ENCODE results near the gene CDK14. TPM values are rescaled to one million over a fixed set of nuclear protein-coding genes. Genes with fewer than 3 reads are reported as not detected.
A peak's percentile ranks its signal among the peaks of the same experiment; 100 is the strongest.
"Not testable (repeated sequence)": the region's sequence is repeated elsewhere in the genome, so short reads cannot be mapped to it uniquely, and the experiment has no call there.

The CDK14 gene
- polyA plus RNA-seq, 1 donor = 38.6 TPM

DNA sequence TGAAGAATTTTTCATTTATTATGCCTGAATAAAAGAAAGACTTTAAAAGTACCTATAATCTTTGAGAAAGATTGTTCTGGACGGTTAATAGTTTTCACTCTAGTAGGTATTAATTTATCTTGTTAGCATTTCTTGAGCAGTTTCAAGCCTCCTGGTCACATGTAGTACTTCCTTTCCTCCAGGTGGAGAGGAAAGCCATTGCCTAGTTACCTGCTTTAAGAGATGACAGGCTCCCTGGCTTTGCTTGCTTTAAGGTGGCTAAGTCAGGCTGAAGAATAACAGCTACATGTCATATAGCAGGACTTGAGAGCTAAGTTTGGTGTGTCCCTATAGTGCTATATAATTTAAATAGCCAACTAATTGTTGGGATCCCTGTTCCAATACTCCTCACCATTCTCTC is 160.2 kb downstream of the CDK14 start:
- DNase-seq = no peak

DNA sequence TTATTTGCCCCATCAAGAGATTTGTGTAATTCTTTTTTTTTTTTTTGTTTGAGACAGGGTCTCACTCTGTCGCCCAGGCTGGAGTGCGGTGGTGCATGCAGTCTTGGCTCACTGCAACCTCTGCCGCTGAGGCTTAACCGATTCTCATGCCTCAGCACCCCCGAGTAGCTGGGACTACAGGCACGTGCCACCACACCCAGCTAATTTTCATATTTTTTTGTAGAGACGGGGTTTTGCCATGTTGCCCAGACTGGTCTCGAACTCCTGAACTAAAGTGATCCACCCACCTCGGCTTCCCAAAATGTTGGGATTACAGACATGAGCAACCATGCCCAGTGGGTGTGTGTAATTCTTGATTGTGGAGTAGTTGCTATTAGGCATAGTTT is 161.4 kb downstream of the CDK14 start:
- not testable (repeated sequence) for DNase-seq

DNA sequence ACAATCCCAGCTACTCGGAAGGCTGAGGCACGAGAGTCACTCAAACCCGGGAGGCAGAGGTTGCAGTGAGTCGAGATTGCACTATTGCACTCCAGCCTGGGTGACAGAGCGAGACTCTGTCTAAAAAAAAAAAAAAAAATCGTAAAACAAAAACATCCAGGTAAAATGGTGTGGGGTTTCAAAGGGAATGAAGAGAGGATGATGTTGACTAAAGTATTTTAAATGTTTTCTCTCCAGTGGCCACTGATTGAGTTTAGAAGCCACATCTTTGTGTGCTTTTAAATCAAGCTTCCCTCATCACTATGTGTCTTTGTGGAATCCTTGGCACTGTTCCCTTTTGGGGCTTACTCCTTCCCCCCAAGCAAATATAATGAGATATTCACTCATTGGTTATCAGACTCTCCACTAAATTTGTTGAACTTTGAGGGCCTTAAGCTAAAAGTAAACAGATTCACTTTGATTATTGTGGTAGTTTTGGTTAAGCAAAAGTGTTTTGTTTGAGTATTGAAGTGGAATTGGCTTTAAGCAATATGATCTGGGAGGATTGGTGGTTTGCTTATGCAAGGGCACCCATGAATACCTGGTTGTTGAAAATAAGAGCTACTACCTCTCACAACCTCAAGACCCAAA is 162.9 kb downstream of the CDK14 start:
- DNase-seq = no peak

DNA sequence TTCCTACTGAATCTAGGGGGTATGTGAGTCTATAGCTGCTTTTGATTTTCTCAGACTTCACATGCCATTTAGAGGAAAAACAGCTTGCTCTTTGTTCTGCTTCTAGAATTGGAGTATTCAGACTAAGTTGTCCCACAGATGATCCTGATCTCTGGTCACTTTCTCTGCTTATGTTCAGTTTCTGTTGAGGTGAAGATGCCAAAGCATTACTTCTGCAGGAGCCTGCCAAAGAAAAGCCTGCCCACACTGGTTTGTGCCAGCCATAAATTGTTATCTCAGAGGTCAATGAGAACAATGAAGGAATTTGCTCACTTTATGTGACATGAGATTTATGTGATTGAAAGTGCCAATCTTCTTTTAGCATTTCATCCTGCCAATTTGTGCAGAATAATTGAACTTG is 163.6 kb downstream of the CDK14 start:
- DNase-seq = no peak

DNA sequence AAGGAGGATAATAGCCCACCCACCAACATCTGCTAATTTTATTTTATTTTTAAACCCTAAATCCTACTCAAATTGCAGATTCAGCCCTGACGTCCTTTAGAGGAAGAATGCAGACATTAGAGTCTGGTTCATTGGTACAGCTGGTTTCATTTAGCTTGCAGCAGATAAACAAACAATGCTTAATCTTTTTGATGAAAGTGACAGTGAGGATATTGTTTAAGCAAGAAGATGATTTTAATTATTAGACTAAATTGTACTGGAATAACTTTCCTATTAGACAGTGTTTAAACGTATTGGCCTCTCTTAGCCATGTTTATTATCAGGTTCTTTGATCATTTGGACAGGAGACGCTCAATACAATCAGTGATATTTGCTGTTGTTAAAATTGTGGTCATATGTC is 164.8 kb downstream of the CDK14 start:
- no peak for DNase-seq

DNA sequence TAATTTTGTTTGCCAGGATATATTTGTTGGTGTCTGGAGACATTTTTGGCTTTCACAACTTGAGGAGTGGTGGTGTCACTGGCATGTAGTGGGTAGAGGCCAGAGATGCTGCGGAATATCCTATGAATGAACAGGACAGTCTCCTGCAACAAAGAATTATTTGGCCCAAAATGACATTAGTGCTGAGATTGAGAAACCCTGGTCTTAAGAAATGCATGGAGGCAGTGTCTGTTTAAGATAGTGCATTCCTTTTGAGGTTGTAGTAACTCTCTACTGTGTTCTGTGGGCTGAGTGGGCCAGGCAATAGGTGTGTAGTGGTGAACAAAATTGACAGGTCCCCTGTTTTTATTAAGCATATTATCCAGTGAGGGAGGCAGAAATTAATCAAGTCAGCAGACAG is 165.5 kb downstream of the CDK14 start:
- no peak for DNase-seq

DNA sequence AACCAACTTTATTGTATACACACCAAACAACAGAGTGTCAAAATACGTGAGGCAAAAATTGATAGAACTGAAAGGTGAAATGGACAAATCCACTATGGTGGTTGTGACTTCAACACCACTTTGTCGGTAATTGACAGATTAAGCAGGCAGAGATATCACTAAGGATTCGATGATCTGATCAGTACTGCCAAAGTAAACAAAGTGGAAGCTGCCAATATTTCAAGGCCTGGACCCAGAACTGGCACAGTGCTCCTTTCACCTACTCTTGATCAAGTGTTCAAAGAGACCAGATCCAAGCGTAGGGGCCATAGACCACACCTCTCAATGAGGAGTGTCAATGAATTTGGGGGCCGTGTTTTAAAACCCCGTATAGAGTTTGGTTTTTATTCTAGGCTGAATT is 167.0 kb downstream of the CDK14 start:
- no peak for DNase-seq

DNA sequence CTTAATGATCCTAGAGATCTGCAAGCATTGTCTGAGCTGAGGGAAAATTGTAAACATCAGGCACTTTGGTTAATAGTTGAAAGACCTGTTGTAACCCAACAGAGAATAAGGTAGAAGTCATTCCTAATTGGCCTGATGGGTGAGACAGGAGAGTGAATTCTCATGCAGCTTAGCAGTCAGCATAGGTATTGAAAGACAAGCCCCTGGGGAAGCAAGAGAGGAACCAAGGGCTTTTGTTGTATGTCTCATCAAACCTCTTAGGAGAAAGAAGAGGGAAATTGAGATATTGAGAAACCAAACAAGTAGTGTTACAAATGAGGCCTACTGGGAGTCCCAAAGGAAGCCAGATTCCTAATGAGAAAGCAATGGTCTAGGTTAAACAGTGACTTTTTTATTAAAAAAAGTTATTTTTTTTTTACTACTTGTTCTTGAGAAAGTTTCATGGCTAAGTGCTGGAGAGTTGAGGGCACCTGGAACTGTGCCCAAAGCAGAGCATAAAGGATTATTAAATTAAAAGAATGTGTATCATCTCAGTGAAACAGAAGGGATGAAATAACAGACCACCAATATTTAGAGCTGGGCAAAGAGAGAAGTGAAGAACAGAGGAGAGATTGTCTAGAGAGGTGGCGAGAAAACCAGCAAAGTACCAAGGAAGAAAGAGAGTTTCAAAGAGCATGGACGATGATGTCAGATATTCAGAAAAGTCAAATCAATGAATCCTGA is 168.9 kb downstream of the CDK14 start:
- no peak for DNase-seq

DNA sequence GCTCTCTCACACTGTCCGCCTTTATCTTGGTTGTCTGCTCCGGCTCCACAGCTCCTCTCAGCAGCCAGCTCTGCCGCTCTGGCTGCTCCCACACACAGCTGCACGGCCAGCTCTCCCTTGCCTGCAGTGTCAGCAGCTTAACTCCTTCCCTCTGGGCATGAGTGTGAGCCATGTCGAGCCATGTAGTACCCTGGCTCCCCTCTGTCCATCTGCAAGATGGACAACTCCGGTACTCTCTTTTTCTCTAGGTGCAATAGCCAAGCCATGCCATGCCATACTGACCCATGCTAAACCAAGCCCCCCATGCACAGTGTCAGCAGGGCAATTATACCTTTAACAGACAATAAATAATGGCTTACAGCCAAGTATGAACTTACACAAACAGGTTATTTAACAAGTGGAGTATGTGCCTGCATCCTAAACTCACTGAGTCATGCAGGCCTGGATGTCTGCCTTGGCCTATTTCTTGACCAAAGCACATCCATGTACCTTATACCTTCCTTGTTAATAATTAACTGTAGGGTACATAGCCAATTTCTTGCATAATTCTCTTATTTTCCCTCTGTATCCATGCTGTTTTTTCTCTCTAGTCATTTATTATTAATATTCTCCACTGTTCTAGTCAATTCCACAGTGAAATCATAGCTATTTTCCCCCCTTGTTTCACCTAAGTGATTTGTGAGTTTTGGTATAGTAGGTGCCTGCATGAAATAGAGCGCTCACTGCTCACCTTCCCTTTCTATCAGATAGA is 170.9 kb downstream of the CDK14 start:
- peak; percentile 43 for DNase-seq

DNA sequence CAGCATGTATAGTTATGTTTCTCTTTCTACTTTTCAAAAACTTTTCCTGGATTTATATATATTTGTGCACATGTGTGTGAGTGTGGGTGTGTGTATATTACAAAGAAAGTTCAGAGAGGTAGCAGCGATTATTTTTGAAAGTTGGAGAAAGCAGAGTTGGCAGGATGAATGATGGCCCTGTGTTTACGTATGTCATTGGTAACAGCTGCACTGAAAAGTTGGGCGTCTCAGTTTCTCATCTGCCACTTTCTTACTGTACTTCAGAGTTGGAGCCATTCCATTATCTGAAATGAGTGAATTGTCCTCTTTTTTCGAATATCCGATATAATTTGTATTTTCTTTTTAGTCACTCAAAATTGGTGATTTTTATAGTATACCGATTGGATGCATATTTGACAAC is 172.2 kb downstream of the CDK14 start:
- DNase-seq = no peak

DNA sequence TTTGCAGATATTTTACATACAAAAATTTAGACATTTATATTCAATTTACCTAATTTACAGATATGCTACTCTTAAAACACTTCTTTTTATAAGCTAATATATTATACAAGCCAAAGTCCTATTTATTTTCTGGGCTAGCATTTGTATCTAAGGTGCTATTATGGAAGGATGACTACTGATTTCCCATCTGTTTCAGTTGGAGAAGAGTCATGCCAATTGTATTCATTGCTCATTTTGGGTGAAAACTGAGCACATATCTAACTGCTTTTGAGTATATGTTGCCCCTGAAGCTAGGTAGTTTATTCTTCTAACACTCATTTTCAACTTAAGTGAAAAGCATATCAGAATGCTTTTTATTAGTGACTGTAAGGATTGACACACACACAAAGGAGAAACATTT is 172.9 kb downstream of the CDK14 start:
- DNase-seq = no peak

DNA sequence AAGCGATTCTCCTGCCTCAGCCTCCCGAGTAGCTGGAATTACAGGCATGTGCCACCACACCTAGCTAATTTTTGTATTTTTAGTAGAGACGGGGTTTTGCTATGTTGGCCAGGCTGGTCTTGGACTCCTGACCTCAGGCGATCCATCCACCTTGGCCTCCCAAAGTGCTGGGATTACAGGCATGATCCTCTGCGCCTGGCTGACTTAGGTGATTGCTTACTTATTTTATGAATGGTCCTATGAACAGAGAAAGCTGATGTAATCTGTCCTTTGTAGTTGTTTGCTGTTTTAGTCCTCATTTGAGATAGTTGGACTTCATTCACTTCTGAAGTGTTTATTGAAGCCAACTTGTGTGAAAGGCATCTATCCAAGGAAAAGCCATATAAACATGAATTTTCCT is 173.4 kb downstream of the CDK14 start:
- DNase-seq = not testable (repeated sequence)

DNA sequence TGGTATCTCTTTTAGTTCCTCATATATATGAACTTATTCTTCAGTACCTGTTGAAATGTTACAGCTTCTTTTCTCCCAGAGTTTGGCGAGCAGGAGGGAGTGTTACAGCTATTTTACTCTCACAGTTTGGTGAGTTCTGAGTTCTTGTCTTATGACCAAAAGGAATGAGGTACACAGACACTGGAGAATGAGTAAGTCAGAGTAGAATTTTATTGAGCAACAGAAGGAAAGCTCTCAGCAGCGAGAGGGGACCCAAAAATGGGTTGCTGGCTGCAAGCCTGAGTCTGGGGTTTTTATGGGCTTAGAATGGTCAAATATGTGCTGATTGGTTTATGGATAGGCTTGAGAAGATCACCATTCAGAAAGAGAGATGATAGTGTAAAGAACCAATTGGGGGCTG is 175.2 kb downstream of the CDK14 start:
- no peak for DNase-seq

DNA sequence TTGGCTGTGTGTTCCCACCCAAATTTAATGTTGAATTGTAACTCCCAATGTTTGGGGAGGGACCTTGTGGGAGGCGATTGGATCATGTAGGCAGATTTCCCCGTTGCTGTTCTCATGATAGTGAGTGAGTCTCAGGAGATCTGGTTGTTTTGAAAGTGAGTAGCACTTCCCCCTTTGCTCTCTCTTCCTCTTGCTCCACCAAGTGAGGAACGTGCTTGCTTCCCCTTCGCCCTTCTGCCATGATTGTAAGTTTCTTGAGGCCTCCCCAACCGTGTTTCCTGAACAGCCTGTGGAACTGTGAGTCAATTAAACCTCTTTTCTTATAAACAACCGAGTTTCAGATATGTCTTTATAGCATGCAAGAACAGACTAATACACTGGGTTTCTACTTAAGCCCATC is 176.3 kb downstream of the CDK14 start:
- no peak for DNase-seq

DNA sequence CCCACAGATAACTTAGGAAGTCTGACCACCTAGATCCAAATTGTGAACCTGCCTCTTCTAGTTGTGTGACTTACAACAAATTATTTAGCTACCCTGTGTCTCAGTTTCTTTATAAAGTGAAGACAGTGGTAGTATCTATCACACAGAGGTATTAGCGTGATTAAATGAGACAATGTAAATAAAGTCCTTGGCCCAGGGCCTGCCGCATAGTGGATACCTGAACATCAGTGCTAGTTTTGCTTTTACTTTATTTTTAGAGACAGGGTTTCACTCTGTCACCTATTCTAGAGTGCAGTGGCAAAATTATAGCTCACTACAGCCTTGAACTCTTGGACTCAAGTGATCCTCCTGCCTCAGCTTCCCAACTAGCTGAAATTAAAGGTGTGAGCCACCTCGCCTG is 177.1 kb downstream of the CDK14 start:
- DNase-seq = no peak

DNA sequence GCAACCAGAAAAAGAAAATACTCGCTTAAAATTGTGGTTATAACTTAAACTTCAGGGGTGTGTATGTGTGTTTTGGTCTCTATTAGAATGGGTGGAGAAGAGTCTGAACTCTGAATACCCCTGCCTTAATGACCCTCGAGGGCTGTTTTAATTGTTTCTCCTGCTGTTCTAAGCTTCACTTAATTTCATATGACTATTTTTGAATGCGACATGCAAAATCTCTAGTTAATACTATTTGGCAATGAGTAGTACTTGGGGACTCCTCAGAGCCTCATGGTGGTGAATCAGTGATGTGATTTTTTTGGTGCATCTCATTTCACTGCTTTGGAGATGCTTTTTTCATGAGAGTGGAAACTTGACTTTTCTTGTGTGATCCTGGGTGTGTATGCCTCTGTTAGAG is 178.6 kb downstream of the CDK14 start:
- no peak for DNase-seq

DNA sequence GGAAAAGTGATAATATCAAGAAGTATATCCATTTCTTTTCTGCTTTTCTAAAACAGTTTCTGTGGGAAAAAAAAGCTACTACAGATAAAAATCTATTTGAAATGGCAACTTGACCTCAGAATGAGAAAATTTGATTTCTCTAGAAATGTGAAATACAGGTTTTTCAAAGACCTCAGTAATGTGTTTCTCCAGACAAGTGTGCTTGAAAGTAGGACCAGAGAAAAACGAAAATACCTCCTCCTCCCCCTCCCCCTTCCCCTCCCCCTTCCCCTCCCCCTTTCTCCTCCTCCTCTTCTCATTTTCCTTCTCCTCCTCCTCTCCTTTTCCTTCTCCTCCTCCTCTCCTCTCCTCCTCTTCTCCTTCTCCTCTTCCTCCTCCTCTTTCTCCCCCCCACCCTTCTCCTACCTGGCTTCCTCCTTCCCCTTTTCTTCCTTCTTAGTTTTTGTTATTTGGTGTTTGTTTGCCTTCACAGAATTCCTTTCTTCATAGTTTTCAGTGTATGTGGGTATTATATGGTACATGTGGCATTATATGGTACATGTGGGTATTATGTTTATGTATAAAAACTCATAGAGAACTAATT is 179.4 kb downstream of the CDK14 start:
- no peak for DNase-seq

DNA sequence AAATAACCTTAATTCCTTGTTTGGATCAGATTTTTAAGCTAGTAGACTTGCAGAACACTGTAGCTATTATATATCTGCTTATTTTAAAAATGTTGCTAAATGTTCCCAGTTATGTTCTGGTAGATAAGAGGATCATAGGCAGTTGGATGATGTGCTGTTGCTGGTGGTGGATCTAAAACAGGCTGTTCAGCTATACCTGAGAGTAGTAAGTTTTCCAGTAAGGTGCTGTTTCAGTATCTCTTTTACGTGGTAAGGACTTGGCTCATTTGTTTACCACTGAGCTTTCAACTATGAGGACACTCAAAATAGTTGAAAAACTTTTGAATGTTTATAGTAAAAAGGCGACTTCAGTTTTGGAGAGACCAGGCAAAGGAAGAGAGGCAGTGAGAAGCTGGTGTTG is 180.9 kb downstream of the CDK14 start:
- no peak for DNase-seq

DNA sequence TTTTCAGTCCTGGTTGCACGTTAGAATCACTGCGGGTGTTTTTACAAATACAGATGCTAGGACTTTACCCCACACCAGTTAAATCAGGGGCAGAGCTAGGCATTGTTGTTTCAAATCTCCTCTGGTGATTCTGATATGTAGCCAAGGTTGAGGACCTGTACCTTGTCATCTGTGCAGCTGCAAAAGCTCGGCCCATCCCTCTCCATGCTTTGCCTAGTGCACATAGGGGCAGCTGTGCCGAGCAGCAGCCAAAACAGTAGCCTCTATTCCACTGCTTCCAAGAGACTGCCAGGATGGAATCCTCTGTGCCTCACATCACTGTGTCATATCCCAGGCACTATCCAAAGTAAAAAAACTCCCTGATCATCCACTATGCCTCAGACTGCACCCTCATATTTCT is 181.3 kb downstream of the CDK14 start:
- no peak for DNase-seq

DNA sequence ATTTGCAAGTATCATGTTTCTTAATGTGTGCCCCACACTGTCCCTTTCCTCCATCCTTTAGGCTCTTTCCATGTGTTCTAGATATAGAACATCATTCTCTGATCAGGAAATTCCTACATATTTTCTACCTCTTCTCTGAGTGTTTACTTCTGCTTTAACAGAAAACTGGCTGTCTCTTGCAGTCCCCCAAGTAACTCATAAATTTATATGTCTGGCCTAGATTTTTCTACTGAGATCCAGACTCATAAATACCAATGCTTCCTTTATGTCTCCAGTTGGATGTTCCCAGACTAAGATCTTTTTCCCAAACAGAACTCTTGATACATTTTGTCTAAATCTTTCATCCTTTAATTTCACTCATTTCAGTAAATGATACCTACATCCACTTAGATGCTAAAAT is 181.8 kb downstream of the CDK14 start:
- DNase-seq = no peak

DNA sequence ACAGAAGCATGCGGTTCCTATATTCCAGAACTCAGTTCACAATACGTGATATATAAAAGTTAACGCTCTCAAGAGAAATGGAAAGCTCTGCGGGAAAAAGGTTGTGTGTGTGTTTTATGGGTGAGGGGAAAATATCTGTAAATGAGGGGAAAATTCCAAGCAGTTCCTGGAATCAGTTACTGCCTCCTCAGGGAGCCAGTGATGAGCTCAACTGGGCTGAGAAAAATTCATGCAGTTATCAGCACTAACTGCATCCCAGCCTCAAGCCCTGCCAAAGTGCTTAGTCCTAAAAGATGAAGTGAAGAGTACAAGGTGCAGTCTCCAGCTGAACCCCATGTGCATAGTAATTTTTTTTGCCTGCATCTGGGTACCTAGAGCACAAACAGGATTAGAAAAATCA is 191.9 kb downstream of the CDK14 start:
- DNase-seq = no peak

DNA sequence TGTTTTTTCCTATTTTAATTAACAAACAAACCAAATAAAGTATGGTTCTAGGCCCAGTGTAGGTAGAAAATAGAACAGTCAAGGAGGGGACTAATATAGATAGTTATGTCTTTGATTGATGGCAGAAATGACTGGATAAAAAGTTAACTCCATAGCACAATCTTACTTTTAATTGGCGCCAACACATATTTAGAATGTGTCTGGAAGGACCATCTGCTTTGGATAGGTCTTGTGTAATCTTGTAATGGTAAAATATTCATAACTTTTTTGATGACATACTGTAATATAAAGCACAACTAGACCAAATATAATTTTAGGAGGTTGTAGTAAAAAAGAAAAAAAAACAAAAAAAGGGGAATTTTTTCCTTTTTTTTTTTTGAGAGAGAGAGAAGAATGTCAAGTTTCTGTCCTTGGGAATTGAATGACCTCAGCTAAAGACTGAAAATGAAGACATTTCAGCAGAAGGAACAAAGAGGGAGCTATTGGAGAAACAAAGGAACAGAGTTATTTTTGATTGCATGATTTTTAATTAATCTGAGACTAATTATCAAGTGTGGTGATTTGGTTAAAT is 193.7 kb downstream of the CDK14 start:
- DNase-seq = no peak

DNA sequence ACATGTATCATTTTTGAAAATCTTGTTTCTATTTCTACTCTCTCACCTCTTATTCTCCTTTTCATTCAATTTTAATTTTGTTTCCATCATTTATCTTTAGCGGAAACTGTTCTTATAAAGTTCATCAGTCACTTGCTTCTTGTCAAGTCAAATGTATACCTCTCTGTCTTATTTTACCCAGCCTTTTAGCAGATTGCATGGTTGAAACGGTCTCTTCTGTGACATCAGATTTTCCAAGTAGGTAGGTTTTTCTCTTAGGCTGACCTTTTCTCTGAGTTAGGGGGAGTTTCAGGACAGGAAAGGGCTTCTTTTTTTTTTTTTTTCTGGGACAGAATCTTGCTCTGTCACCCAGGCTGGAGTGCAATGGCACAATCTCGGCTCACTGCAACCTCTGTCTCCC is 195.5 kb downstream of the CDK14 start:
- DNase-seq = no peak

Measured in left kidney (tissue), 2 donors.